Upper lobe of left lung (tissue), 4 donors: Measurements from ENCODE around the gene QPCT.

Source experiments
- POLR2A ChIP-seq, 4 donors: fragments of 450-650 bp; IDR thresholded peaks; one replicate each; pipeline ENCODE4 v1.5.1; 2016 to 2017; ENCODE audit warnings: antibody characterized with exemption in 4 of 4, mild to moderate bottlenecking in 2 of 4
- POLR2AphosphoS5 ChIP-seq, 2 donors: sonication (generic); formaldehyde crosslinking; IDR thresholded peaks; one replicate each; pipeline ENCODE4 v1.5.1; 2017; ENCODE audit warnings: antibody characterized with exemption in 2 of 2

GRCh38 chr2:37319754-37320609, 24.4 kb upstream of the QPCT start:
- TF ChIP-seq POLR2AphosphoS5 (IDR thresholded peaks at IDR 0.05) (no peak), POLR2A (IDR thresholded peaks at IDR 0.05) (no peak)
